ENCODE results near the gene HEY2.

Gene HEY2

GRCh38 chr6:125711013-125711675 lies 38.3 kb upstream of the HEY2 start:
- Histone ChIP-seq H3K4me3 (ENCODE audit: low read depth, low read length) (no peak overlapping the region), H3K9me3 (ENCODE audit: control insufficient read depth, insufficient read depth, low read depth, low read length) (no peaks in the 10 kb centered on the region), H3K4me1 (ENCODE audit: control insufficient read depth, insufficient read depth, low read length) (0 out of 2 replicates have a peak, but pooled peaks cover 4% of the 10 kb centered on the region), H3K36me3 (ENCODE audit: control insufficient read depth in 2 of 2, insufficient read depth in 1 of 2, low read length in 2 of 2) (no peaks in the 10 kb centered on the region), H3K27ac (ENCODE audit: extremely low read depth, low read depth, low read length) (no peak overlapping the region)
- POLR2A ChIA-PET = no interaction called here
- TF ChIP-seq ZNF133 (tag by site-specific recombination; IDR thresholded peaks at IDR 0.05) (peak; percentile 97), ZNF521 (tag by site-specific recombination; IDR thresholded peaks at IDR 0.05) (no peak), SETDB1 (IDR thresholded peaks at IDR 0.05; ENCODE audit: insufficient read length, low read length) (peak; percentile 92), ZNF626 (tag by site-specific recombination; IDR thresholded peaks at IDR 0.05) (no peak), ZSCAN23 (tag by site-specific recombination; IDR thresholded peaks at IDR 0.05) (no peak), ZBTB1 (tag by site-specific recombination; IDR thresholded peaks at IDR 0.05) (no peak)
- CTCF ChIA-PET = no interaction called here

GRCh38 chr6:125714441-125715090 lies 34.9 kb upstream of the HEY2 start:
- ChIA-PET CTCF (interaction anchor here (0.6 to 1.6 kb wide), 5 partner anchors 14 to 403 kb away, joined by 3 to 6 read pairs (median 4); no protein-coding TSS in a partner anchor), POLR2A (interaction anchor here (1.6 kb wide), 1 partner anchor 31 kb away, joined by 5 read pairs; no protein-coding TSS in a partner anchor)
- Histone ChIP-seq H3K4me3 (ENCODE audit: low read depth, low read length) (no peak overlapping the region), H3K36me3 (ENCODE audit: control insufficient read depth in 2 of 2, insufficient read depth in 1 of 2, low read length in 2 of 2) (no peaks in the 10 kb centered on the region), H3K27ac (ENCODE audit: extremely low read depth, low read depth, low read length) (no peak overlapping the region), H3K9me3 (ENCODE audit: control insufficient read depth, insufficient read depth, low read depth, low read length) (no peaks in the 10 kb centered on the region), H3K4me1 (ENCODE audit: control insufficient read depth, insufficient read depth, low read length) (peaks cover 7% of the 10 kb centered on the region)
- TF ChIP-seq, protein P1, sequence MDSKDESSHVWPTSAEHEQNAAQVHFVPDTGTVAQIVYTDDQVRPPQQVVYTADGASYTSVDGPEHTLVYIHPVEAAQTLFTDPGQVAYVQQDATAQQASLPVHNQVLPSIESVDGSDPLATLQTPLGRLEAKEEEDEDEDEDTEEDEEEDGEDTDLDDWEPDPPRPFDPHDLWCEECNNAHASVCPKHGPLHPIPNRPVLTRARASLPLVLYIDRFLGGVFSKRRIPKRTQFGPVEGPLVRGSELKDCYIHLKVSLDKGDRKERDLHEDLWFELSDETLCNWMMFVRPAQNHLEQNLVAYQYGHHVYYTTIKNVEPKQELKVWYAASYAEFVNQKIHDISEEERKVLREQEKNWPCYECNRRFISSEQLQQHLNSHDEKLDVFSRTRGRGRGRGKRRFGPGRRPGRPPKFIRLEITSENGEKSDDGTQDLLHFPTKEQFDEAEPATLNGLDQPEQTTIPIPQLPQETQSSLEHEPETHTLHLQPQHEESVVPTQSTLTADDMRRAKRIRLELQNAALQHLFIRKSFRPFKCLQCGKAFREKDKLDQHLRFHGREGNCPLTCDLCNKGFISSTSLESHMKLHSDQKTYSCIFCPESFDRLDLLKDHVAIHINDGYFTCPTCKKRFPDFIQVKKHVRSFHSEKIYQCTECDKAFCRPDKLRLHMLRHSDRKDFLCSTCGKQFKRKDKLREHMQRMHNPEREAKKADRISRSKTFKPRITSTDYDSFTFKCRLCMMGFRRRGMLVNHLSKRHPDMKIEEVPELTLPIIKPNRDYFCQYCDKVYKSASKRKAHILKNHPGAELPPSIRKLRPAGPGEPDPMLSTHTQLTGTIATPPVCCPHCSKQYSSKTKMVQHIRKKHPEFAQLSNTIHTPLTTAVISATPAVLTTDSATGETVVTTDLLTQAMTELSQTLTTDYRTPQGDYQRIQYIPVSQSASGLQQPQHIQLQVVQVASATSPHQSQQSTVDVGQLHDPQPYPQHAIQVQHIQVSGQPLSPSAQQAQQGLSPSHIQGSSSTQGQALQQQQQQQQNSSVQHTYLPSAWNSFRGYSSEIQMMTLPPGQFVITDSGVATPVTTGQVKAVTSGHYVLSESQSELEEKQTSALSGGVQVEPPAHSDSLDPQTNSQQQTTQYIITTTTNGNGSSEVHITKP (tag by site-specific recombination; IDR thresholded peaks at IDR 0.05) = no peak
- TF ChIP-seq ZNF670 (tag by site-specific recombination; IDR thresholded peaks at IDR 0.05; ENCODE audit: low read depth) (no peak), ZNF596 (tag by site-specific recombination; IDR thresholded peaks at IDR 0.05) (no peak), ZNF560 (tag by site-specific recombination; IDR thresholded peaks at IDR 0.05; ENCODE audit: borderline replicate concordance) (no peak), FEZF1 (tag by site-specific recombination; IDR thresholded peaks at IDR 0.05) (no peak), GLI4 (tag by site-specific recombination; IDR thresholded peaks at IDR 0.05) (no peak), ZBTB6 (tag by site-specific recombination; IDR thresholded peaks at IDR 0.05) (no peak)
- TF ChIP-seq, protein P2, sequence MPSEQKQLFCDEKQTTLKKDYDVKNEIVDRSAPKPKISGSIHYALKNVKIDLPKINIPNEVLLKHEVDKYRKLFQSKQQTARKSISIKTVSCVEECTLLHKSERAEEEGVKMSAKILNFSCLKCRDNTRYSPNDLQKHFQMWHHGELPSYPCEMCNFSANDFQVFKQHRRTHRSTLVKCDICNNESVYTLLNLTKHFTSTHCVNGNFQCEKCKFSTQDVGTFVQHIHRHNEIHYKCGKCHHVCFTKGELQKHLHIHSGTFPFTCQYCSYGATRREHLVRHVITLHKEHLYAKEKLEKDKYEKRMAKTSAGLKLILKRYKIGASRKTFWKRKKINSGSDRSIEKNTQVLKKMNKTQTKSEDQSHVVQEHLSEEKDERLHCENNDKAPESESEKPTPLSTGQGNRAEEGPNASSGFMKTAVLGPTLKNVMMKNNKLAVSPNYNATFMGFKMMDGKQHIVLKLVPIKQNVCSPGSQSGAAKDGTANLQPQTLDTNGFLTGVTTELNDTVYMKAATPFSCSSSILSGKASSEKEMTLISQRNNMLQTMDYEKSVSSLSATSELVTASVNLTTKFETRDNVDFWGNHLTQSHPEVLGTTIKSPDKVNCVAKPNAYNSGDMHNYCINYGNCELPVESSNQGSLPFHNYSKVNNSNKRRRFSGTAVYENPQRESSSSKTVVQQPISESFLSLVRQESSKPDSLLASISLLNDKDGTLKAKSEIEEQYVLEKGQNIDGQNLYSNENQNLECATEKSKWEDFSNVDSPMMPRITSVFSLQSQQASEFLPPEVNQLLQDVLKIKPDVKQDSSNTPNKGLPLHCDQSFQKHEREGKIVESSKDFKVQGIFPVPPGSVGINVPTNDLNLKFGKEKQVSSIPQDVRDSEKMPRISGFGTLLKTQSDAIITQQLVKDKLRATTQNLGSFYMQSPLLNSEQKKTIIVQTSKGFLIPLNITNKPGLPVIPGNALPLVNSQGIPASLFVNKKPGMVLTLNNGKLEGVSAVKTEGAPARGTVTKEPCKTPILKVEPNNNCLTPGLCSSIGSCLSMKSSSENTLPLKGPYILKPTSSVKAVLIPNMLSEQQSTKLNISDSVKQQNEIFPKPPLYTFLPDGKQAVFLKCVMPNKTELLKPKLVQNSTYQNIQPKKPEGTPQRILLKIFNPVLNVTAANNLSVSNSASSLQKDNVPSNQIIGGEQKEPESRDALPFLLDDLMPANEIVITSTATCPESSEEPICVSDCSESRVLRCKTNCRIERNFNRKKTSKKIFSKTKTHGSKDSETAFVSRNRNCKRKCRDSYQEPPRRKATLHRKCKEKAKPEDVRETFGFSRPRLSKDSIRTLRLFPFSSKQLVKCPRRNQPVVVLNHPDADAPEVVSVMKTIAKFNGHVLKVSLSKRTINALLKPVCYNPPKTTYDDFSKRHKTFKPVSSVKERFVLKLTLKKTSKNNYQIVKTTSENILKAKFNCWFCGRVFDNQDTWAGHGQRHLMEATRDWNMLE (tag by site-specific recombination; conservative IDR thresholded peaks at IDR 0.05; ENCODE audit: low read depth) = no peak

Measured in HEK293 (cell line).